ENCODE data around the gene NHLH1. TPM values are rescaled to one million over a fixed set of nuclear protein-coding genes. Genes with fewer than 3 reads are reported as not detected.

NHLH1 gene
- total and polyA plus RNA-seq, 2 of the 4 experiments (the other 2 are of a cell fraction) = 0.14 TPM; not detected in 1

DNA sequence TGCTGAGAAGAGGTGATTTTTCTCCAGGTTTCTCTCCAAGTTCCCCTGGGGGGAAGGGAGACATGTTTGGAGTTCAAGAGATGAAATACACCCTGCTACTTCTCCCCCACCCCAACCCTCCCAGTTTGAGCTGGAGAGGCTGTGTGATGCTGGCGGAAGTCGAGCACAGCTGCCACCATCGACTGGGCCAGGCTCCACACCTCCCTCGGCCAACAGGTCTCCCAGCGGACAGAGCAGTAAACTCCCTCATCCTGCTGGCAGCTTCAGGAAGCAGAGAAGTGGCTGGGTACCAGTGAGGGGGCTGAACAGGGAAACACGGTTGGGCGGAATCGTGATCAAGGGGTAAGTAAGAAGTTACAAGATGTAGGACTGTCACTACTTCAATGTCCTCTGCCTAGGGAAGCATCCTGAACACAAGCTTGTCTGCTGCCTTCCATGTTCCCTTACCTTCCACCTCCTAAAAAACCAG lies 6.6 kb upstream of the NHLH1 start:
- H2AK5ac ChIP-seq (ENCODE audit: low read depth, low read length) = no peak overlapping the region
- no peak overlapping the region for H2BK120ac ChIP-seq (ENCODE audit: low read depth, low read length)
- WGBS, 2 experiments (ENCODE audit: extremely low coverage in 2 of 2, insufficient read length in 1 of 2) = no CpG with 5 or more reads among the region's 8 CpGs
- H2BK15ac ChIP-seq (ENCODE audit: low read depth, low read length) = no peak overlapping the region
- H3K27ac ChIP-seq (ENCODE audit: insufficient read depth, low read length) = no peak overlapping the region
- no TSS peak for BruUV-seq (replicated peaks)
- no peaks in the 10 kb centered on the region for H3K9me3 ChIP-seq (ENCODE audit: control insufficient read depth, insufficient read depth, low read length)
- H3K23ac ChIP-seq (ENCODE audit: low read depth, low read length) = no peak overlapping the region
- no peak for TF ChIP-seq FOS (IDR thresholded peaks at IDR 0.05; ENCODE audit: low read depth, low read length)
- TF ChIP-seq, protein P1, sequence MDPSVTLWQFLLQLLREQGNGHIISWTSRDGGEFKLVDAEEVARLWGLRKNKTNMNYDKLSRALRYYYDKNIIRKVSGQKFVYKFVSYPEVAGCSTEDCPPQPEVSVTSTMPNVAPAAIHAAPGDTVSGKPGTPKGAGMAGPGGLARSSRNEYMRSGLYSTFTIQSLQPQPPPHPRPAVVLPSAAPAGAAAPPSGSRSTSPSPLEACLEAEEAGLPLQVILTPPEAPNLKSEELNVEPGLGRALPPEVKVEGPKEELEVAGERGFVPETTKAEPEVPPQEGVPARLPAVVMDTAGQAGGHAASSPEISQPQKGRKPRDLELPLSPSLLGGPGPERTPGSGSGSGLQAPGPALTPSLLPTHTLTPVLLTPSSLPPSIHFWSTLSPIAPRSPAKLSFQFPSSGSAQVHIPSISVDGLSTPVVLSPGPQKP (IDR thresholded peaks at IDR 0.05; ENCODE audit: borderline replicate concordance, low read depth, low read length) = no peak
- H2AK9ac ChIP-seq (replicated peaks; ENCODE audit: low read depth, low read length, poor library complexity) = no peak overlapping the region
- H4K5ac ChIP-seq (ENCODE audit: low read depth, low read length) = no peak overlapping the region
- no peak overlapping the region for H4K91ac ChIP-seq (ENCODE audit: insufficient read depth, low read depth, low read length)
- no peaks in the 10 kb centered on the region; the same call in 1 of the 2 replicates for H4K20me1 ChIP-seq (ENCODE audit: insufficient read depth, low read length)
- DNase-seq (no peak), ATAC-seq (ENCODE audit: low read depth) (no peak)
- no peak overlapping the region for H3K4ac ChIP-seq (ENCODE audit: low read depth, low read length)
- H3K36me3 ChIP-seq (ENCODE audit: control insufficient read depth, insufficient read depth, low read length) = peaks cover 34% of the 10 kb centered on the region
- no peak overlapping the region for H3K14ac ChIP-seq (replicated peaks; ENCODE audit: low read depth, low read length)
- intact Hi-C loops (cut with micrococcal nuclease) (no loop called here), in situ Hi-C loops (cut with MboI; ENCODE audit: low sequenced_read_pairs) (no loop called here), dilution Hi-C loops (cut with HindIII; ENCODE audit: low sequenced_read_pairs, unreplicated experiment) (no loop called here)
- ChIA-PET POLR2A (ENCODE audit: unreplicated experiment) (no interaction called here), CTCF (no interaction called here)
- no peak overlapping the region for H3K4me3 ChIP-seq (ENCODE audit: insufficient read depth, low read depth, low read length)
- H3K4me2 ChIP-seq (ENCODE audit: low read depth, low read length) = no peak overlapping the region
- no peak overlapping the region for H3K18ac ChIP-seq (ENCODE audit: low read depth, low read length)
- H3K56ac ChIP-seq (ENCODE audit: extremely low read depth, insufficient read depth, low read length) = no peak overlapping the region
- H3K9ac ChIP-seq (ENCODE audit: low read depth, low read length) = no peak overlapping the region
- H3K79me1 ChIP-seq (ENCODE audit: low read depth in 1 of 2, low read length in 2 of 2) = no peaks in the 10 kb centered on the region
- H2BK5ac ChIP-seq (ENCODE audit: low read depth, low read length, poor library complexity, severe bottlenecking) = no peak overlapping the region
- H2AFZ ChIP-seq (replicated peaks; ENCODE audit: low read length, poor library complexity) = no peak overlapping the region
- peaks cover 2% of the 10 kb centered on the region; the same call in 1 of the 2 replicates for H3K4me1 ChIP-seq (ENCODE audit: control insufficient read depth, insufficient read depth, low read length)
- no peaks in the 10 kb centered on the region; the same call in 1 of the 2 replicates for H3K9me1 ChIP-seq (ENCODE audit: insufficient read depth, low read length)
- H2BK20ac ChIP-seq (ENCODE audit: low read depth, low read length) = no peak overlapping the region
- no peak overlapping the region for H4K8ac ChIP-seq (ENCODE audit: low read depth in 2 of 2, low read length in 2 of 2)
- no peaks in the 10 kb centered on the region for H3K27me3 ChIP-seq (ENCODE audit: control insufficient read depth, insufficient read depth, low read length)
